Vagina (tissue), 2 donors: ENCODE data around the gene CREB5. TPM values are rescaled to one million over a fixed set of nuclear protein-coding genes. Genes with fewer than 3 reads are reported as not detected.

ENCODE experiments used
- DNase-seq, 2 donors: peaks; one replicate each; pipeline ENCODE4 v3.0.0-alpha.2; 2017; ENCODE audit errors: extremely low spot score in 2 of 2
- H3K27ac ChIP-seq: fragments of 200-600 bp; sonication (generic); one replicate; pipeline ENCODE4 v1.5.1; 2019
- H3K27me3 ChIP-seq: fragments of 200-600 bp; sonication (generic); one replicate; pipeline ENCODE4 v1.5.1; 2019
- H3K36me3 ChIP-seq, 2 donors: fragments of 200-600 bp; sonication (generic); one replicate each; pipeline ENCODE4 v1.5.1; 2017 to 2019
- H3K4me1 ChIP-seq: fragments of 200-600 bp; sonication (generic); one replicate; pipeline ENCODE4 v1.5.1; 2019
- H3K4me3 ChIP-seq, 2 donors: fragments of 200-600 bp; sonication (generic); 1 replicate in 1 of 2; 2 replicates in 1 of 2; pipeline ENCODE4 v1.5.1; 2016 to 2019
- H3K9me3 ChIP-seq: fragments of 200-600 bp; sonication (generic); one replicate; pipeline ENCODE4 v1.5.1; 2019
- CTCF ChIP-seq, 3 experiments: fragments of 450-650 bp in 2 of 3; fragments of 200-600 bp in 1 of 3; sonication (generic) in 1 of 3; IDR thresholded peaks; one replicate each; pipeline ENCODE4 v1.5.1; 2017 to 2019; ENCODE audit warnings: antibody characterized with exemption in 3 of 3, mild to moderate bottlenecking in 2 of 3, moderate library complexity in 2 of 3
- POLR2A ChIP-seq, 2 donors: fragments of 450-650 bp; IDR thresholded peaks; one replicate each; pipeline ENCODE4 v1.6.1; 2017; ENCODE audit warnings: antibody characterized with exemption in 2 of 2, mild to moderate bottlenecking in 2 of 2, moderate library complexity in 2 of 2
- POLR2AphosphoS5 ChIP-seq, 2 donors: sonication (generic); formaldehyde crosslinking; IDR thresholded peaks; one replicate each; pipeline ENCODE4 v1.9.0; 2017; ENCODE audit warnings: antibody characterized with exemption in 2 of 2, mild to moderate bottlenecking in 2 of 2, low read depth in 1 of 2; ENCODE audit not compliant: insufficient read depth in 1 of 2
- intact Hi-C: fragments of 100-400 bp; cut with DNase I; formaldehyde crosslinking; loops from one replicate; pipeline ENCODE4 v1.15.1; 2023
- total RNA-seq: library from RNA; depleted of rRNA; stranded (reverse); fragments of >200 nt; gene quantifications from one replicate; pipeline ENCODE4 v1.2.3, GENCODE V29; 2016

Gene CREB5
- total RNA-seq, 1 donor from 2014 or later: 23.1 TPM

GRCh38 chr7:28507525-28508282 lies 95.4 kb downstream of the CREB5 start:
- Histone ChIP-seq H3K9me3 (no peaks in the 10 kb centered on the region), H3K27me3 (no peaks in the 10 kb centered on the region), H3K27ac (no peak overlapping the region), H3K36me3 (no peaks in the 10 kb centered on the region), H3K4me1 (no peaks in the 10 kb centered on the region), H3K4me3 (no peak overlapping the region)
- DNase-seq: no peak
- intact Hi-C loops: no loop called here
- TF ChIP-seq POLR2A (IDR thresholded peaks at IDR 0.05) (no peak), POLR2AphosphoS5 (IDR thresholded peaks at IDR 0.05; ENCODE audit: insufficient read depth in 1 of 2, low read depth in 1 of 2) (no peak), CTCF (IDR thresholded peaks at IDR 0.05) (no peak)

GRCh38 chr7:28509251-28510025 lies 97.1 kb downstream of the CREB5 start:
- TF ChIP-seq POLR2AphosphoS5 (IDR thresholded peaks at IDR 0.05; ENCODE audit: insufficient read depth in 1 of 2, low read depth in 1 of 2): no peak
- no peak for TF ChIP-seq CTCF (IDR thresholded peaks at IDR 0.05)
- no peak for TF ChIP-seq POLR2A (IDR thresholded peaks at IDR 0.05)
- no peak for DNase-seq
- no peaks in the 10 kb centered on the region for H3K27me3 ChIP-seq
- H3K27ac ChIP-seq: no peak overlapping the region
- H3K9me3 ChIP-seq: no peaks in the 10 kb centered on the region
- H3K4me3 ChIP-seq: no peak overlapping the region
- intact Hi-C loops: no loop called here
- H3K36me3 ChIP-seq: no peaks in the 10 kb centered on the region
- H3K4me1 ChIP-seq: no peaks in the 10 kb centered on the region

GRCh38 chr7:28510026-28510369 lies 97.7 kb downstream of the CREB5 start:
- no peak overlapping the region for H3K27ac ChIP-seq
- no peaks in the 10 kb centered on the region for H3K4me1 ChIP-seq
- no peaks in the 10 kb centered on the region for H3K36me3 ChIP-seq
- TF ChIP-seq POLR2AphosphoS5 (IDR thresholded peaks at IDR 0.05; ENCODE audit: insufficient read depth in 1 of 2, low read depth in 1 of 2) (no peak), CTCF (IDR thresholded peaks at IDR 0.05) (no peak), POLR2A (IDR thresholded peaks at IDR 0.05) (no peak)
- intact Hi-C loops: no loop called here
- H3K27me3 ChIP-seq: no peaks in the 10 kb centered on the region
- no peak overlapping the region for H3K4me3 ChIP-seq
- DNase-seq: no peak
- H3K9me3 ChIP-seq: no peaks in the 10 kb centered on the region

GRCh38 chr7:28512668-28513440 lies 100.5 kb downstream of the CREB5 start:
- Histone ChIP-seq H3K9me3 (no peaks in the 10 kb centered on the region), H3K4me1 (no peaks in the 10 kb centered on the region), H3K36me3 (no peaks in the 10 kb centered on the region), H3K4me3 (no peak overlapping the region), H3K27me3 (no peaks in the 10 kb centered on the region), H3K27ac (no peak overlapping the region)
- intact Hi-C loops: no loop called here
- TF ChIP-seq POLR2AphosphoS5 (IDR thresholded peaks at IDR 0.05; ENCODE audit: insufficient read depth in 1 of 2, low read depth in 1 of 2) (no peak), CTCF (IDR thresholded peaks at IDR 0.05) (no peak), POLR2A (IDR thresholded peaks at IDR 0.05) (no peak)
- DNase-seq: no peak
